ENCODE results near the gene BABAM1. TPM values are rescaled to one million over a fixed set of nuclear protein-coding genes. Genes with fewer than 3 reads are reported as not detected.

BABAM1 gene
- total RNA-seq, 2 experiments from 2014 or later: 98.5 to 100 TPM

- Mint-ChIP-seq H3K36me3 (ENCODE audit: low read depth) (peaks cover 22% of the 10 kb centered on the region), H3K9me3 (no peaks in the 10 kb centered on the region), H3K4me1 (peaks cover 50% of the 10 kb centered on the region), H3K4me3 (peak overlapping the region; percentile 98), H3K27me3 (no peaks in the 10 kb centered on the region), H3K27ac (peak overlapping the region; percentile 94)
- POLR2A ChIA-PET: interaction anchor here (0.6 to 4.0 kb wide), 13 partner anchors 7 to 1012 kb away, joined by 3 to 47 read pairs (median 3); partner anchors contain the start of genes ANO8, BABAM1, BST2 and USE1
- no peak for DNase-seq
- CTCF ChIA-PET: interaction anchor here (0.8 to 1.9 kb wide), 3 partner anchors 11 to 45 kb away, joined by 3 to 8 read pairs (median 7); partner anchors contain the start of genes ANKLE1 and USHBP1
Measured at GRCh38 chr19:17309965-17310461, 42.8 kb downstream of the BABAM1 start.

GRCh38 chr19:17311455-17312188 is 44.4 kb downstream of the BABAM1 start:
- CTCF ChIA-PET: interaction anchor here (0.9 kb wide), 1 partner anchor 17 kb away, joined by 3 read pairs; no protein-coding TSS in a partner anchor
- H3K9me3 Mint-ChIP-seq: no peaks in the 10 kb centered on the region
- H3K4me3 Mint-ChIP-seq: peak overlapping the region; percentile 98
- no peak overlapping the region for H3K27ac Mint-ChIP-seq
- POLR2A ChIA-PET: interaction anchor here (1.7 to 4.0 kb wide), 2 partner anchors 10 to 21 kb away, joined by 5 to 47 read pairs; partner anchors contain the start of gene ANO8
- DNase-seq: no peak
- peaks cover 50% of the 10 kb centered on the region for H3K4me1 Mint-ChIP-seq
- H3K27me3 Mint-ChIP-seq: no peaks in the 10 kb centered on the region
- peaks cover 32% of the 10 kb centered on the region for H3K36me3 Mint-ChIP-seq (ENCODE audit: low read depth)

- no peak for DNase-seq
- Mint-ChIP-seq H3K36me3 (ENCODE audit: low read depth) (peaks cover 32% of the 10 kb centered on the region), H3K27me3 (no peaks in the 10 kb centered on the region), H3K4me1 (peaks cover 51% of the 10 kb centered on the region), H3K9me3 (no peaks in the 10 kb centered on the region), H3K4me3 (no peak overlapping the region), H3K27ac (no peak overlapping the region)
- CTCF ChIA-PET: interaction anchor here (0.9 kb wide), 1 partner anchor 16 kb away, joined by 3 read pairs; no protein-coding TSS in a partner anchor
- POLR2A ChIA-PET: interaction anchor here (0.7 to 1.7 kb wide), 4 partner anchors 10 to 24 kb away, joined by 3 to 5 read pairs (median 4); no protein-coding TSS in a partner anchor
Measured at GRCh38 chr19:17312189-17313113, 45.2 kb downstream of the BABAM1 start.

- peaks cover 47% of the 10 kb centered on the region for H3K4me1 Mint-ChIP-seq
- ChIA-PET CTCF (no interaction called here), POLR2A (interaction anchor here (1.4 kb wide), 1 partner anchor 15 kb away, joined by 5 read pairs; no protein-coding TSS in a partner anchor)
- no peak for DNase-seq
- no peak overlapping the region for H3K27ac Mint-ChIP-seq
- H3K4me3 Mint-ChIP-seq: no peak overlapping the region
- no peaks in the 10 kb centered on the region for H3K9me3 Mint-ChIP-seq
- H3K36me3 Mint-ChIP-seq (ENCODE audit: low read depth): peaks cover 35% of the 10 kb centered on the region
- no peaks in the 10 kb centered on the region for H3K27me3 Mint-ChIP-seq
Measured at GRCh38 chr19:17314007-17314593, 46.9 kb downstream of the BABAM1 start.

GRCh38 chr19:17318966-17319365 is 51.7 kb downstream of the BABAM1 start:
- ChIA-PET CTCF (no interaction called here), POLR2A (interaction anchor here (1.0 kb wide), 2 partner anchors 9 kb away, joined by 3 to 5 read pairs; no protein-coding TSS in a partner anchor)
- no peak overlapping the region for H3K4me3 Mint-ChIP-seq
- H3K9me3 Mint-ChIP-seq: no peaks in the 10 kb centered on the region
- H3K27me3 Mint-ChIP-seq: no peaks in the 10 kb centered on the region
- H3K27ac Mint-ChIP-seq: peak overlapping the region; percentile 47
- peaks cover 26% of the 10 kb centered on the region for H3K4me1 Mint-ChIP-seq
- no peak for DNase-seq
- peaks cover 45% of the 10 kb centered on the region for H3K36me3 Mint-ChIP-seq (ENCODE audit: low read depth)

- no peaks in the 10 kb centered on the region for H3K9me3 Mint-ChIP-seq
- H3K4me1 Mint-ChIP-seq: peaks cover 26% of the 10 kb centered on the region
Measured at GRCh38 chr19:17319473-17320238, 52.4 kb downstream of the BABAM1 start.

GRCh38 chr19:17320435-17320834 is 53.2 kb downstream of the BABAM1 start:
- Mint-ChIP-seq H3K9me3 (no peaks in the 10 kb centered on the region), H3K4me1 (peaks cover 25% of the 10 kb centered on the region), H3K27me3 (no peaks in the 10 kb centered on the region), H3K4me3 (no peak overlapping the region), H3K27ac (no peak overlapping the region), H3K36me3 (ENCODE audit: low read depth) (peaks cover 36% of the 10 kb centered on the region)
- DNase-seq: no peak
- ChIA-PET CTCF (interaction anchor here (1.5 kb wide), 1 partner anchor 11 kb away, joined by 3 read pairs; the partner anchor contains the start of gene DDA1), POLR2A (interaction anchor here (1.3 to 4.9 kb wide), 2 partner anchors 10 to 13 kb away, joined by 3 to 21 read pairs; no protein-coding TSS in a partner anchor)

More at GRCh38 chr19:17319473-17320238, 52.4 kb downstream of the BABAM1 start:
- Mint-ChIP-seq H3K36me3 (ENCODE audit: low read depth) (peaks cover 38% of the 10 kb centered on the region), H3K27me3 (no peaks in the 10 kb centered on the region), H3K4me3 (no peak overlapping the region), H3K27ac (no peak overlapping the region)
- no peak for DNase-seq
- ChIA-PET POLR2A (interaction anchor here (1.0 kb wide), 2 partner anchors 8 to 9 kb away, joined by 3 to 5 read pairs; no protein-coding TSS in a partner anchor), CTCF (no interaction called here)

GRCh38 chr19:17321655-17322489 is 54.6 kb downstream of the BABAM1 start:
- Mint-ChIP-seq H3K36me3 (ENCODE audit: low read depth) (peaks cover 28% of the 10 kb centered on the region), H3K9me3 (no peaks in the 10 kb centered on the region), H3K4me3 (no peak overlapping the region), H3K27me3 (no peaks in the 10 kb centered on the region), H3K4me1 (peaks cover 13% of the 10 kb centered on the region), H3K27ac (no peak overlapping the region)
- ChIA-PET POLR2A (interaction anchor here (0.7 to 4.9 kb wide), 5 partner anchors 8 to 12 kb away, joined by 3 to 21 read pairs (median 3); partner anchors contain the start of gene DDA1), CTCF (interaction anchor here (0.6 to 1.5 kb wide), 2 partner anchors 12 to 63 kb away, joined by 3 to 4 read pairs; partner anchors contain the start of gene DDA1)
- no peak for DNase-seq

- Mint-ChIP-seq H3K27me3 (peaks cover 1% of the 10 kb centered on the region), H3K9me3 (no peaks in the 10 kb centered on the region), H3K4me1 (peaks cover 5% of the 10 kb centered on the region), H3K27ac (no peak overlapping the region), H3K4me3 (no peak overlapping the region), H3K36me3 (ENCODE audit: low read depth) (peaks cover 28% of the 10 kb centered on the region)
- DNase-seq: no peak
- ChIA-PET POLR2A (interaction anchor here (4.9 kb wide), 1 partner anchor 10 kb away, joined by 21 read pairs; no protein-coding TSS in a partner anchor), CTCF (no interaction called here)
Measured at GRCh38 chr19:17322854-17323253, 55.6 kb downstream of the BABAM1 start.

- Mint-ChIP-seq H3K9me3 (no peaks in the 10 kb centered on the region), H3K27ac (no peak overlapping the region), H3K36me3 (ENCODE audit: low read depth) (peaks cover 28% of the 10 kb centered on the region), H3K4me3 (no peak overlapping the region), H3K4me1 (peaks cover 5% of the 10 kb centered on the region), H3K27me3 (peaks cover 2% of the 10 kb centered on the region)
- ChIA-PET POLR2A (interaction anchor here (2.2 to 4.9 kb wide), 2 partner anchors 10 to 15 kb away, joined by 10 to 21 read pairs; partner anchors contain the start of gene DDA1), CTCF (no interaction called here)
- DNase-seq: no peak
Measured at GRCh38 chr19:17323300-17323963, 56.2 kb downstream of the BABAM1 start.
